Gastrocnemius medialis (tissue), 4 donors: ENCODE results near the gene BANF2.

Experiments
- POLR2A ChIP-seq, 2 donors: fragments of 450-650 bp; IDR thresholded peaks; one replicate each; pipeline ENCODE4 v1.6.1; 2017; ENCODE audit warnings: antibody characterized with exemption in 2 of 2, mild to moderate bottlenecking in 2 of 2, moderate library complexity in 2 of 2
- TF ChIP-seq, protein P1 (sequence below), 5 experiments: fragments of 450-650 bp in 3 of 5; fragments of 200-600 bp in 2 of 5; sonication (generic) in 2 of 5; IDR thresholded peaks in 4 of 5; conservative IDR thresholded peaks in 1 of 5; 1 replicate in 4 of 5; 2 replicates in 1 of 5; pipeline ENCODE4 v1.5.1; 2016 to 2019; ENCODE audit warnings: antibody characterized with exemption in 5 of 5, mild to moderate bottlenecking in 3 of 5, moderate library complexity in 3 of 5

DNA sequence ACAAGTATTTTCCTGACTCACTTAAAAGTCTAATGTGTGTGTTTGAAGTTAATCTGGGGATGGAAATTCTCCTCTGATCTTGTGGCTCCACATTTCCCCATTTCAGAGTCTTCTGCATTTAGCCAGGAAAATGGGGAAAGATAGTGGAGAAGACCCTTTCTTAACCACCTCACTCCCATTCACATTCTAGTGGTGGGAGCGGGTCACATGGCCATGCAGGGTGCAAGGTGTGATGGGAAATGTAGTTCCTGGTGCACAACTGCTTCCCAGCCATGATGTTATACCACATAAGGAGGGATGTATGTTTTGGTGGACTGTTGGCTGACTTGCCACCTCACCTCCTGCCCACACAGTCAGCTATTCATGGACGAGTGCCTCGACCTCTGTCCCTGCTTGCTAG lies 61.8 kb downstream of the BANF2 start:
- TF ChIP-seq, protein P1, sequence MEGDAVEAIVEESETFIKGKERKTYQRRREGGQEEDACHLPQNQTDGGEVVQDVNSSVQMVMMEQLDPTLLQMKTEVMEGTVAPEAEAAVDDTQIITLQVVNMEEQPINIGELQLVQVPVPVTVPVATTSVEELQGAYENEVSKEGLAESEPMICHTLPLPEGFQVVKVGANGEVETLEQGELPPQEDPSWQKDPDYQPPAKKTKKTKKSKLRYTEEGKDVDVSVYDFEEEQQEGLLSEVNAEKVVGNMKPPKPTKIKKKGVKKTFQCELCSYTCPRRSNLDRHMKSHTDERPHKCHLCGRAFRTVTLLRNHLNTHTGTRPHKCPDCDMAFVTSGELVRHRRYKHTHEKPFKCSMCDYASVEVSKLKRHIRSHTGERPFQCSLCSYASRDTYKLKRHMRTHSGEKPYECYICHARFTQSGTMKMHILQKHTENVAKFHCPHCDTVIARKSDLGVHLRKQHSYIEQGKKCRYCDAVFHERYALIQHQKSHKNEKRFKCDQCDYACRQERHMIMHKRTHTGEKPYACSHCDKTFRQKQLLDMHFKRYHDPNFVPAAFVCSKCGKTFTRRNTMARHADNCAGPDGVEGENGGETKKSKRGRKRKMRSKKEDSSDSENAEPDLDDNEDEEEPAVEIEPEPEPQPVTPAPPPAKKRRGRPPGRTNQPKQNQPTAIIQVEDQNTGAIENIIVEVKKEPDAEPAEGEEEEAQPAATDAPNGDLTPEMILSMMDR (IDR thresholded peaks at IDR 0.05 in 4 of 5, conservative IDR thresholded peaks at IDR 0.05 in 1 of 5), result no peak
- TF ChIP-seq POLR2A (IDR thresholded peaks at IDR 0.05), result no peak
